HG02610 (cell line): ENCODE results near the gene GNPDA2.
"Not testable (repeated sequence)": the region's sequence is repeated elsewhere in the genome, so short reads cannot be mapped to it uniquely, and the experiment has no call there.

Source experiments
- ATAC-seq: cut with Tn5 transposase; IDR thresholded peaks from one replicate; pipeline ENCODE4 v1.9.1; 2021; ENCODE audit warnings: mild to moderate bottlenecking, moderate library complexity; ENCODE audit not compliant: unreplicated experiment

GNPDA2 gene

GRCh38 chr4:44726038-44726871, at the start of gene GNPDA2:
GNPDA2 (minus strand) TSS chr4:44726556; CDS start chr4:44722207, 4,349 bp downstream.
- ATAC-seq = peak; percentile 92

- no peak for ATAC-seq
Observed at GRCh38 chr4:44772340-44772739, 46.0 kb upstream of the GNPDA2 start.

GRCh38 chr4:44771789-44772188, 45.4 kb upstream of the GNPDA2 start:
- no peak for ATAC-seq

GRCh38 chr4:44766453-44766852, 40.1 kb upstream of the GNPDA2 start:
- no peak for ATAC-seq

- ATAC-seq = no peak
Observed at GRCh38 chr4:44765116-44765515, 38.8 kb upstream of the GNPDA2 start.

- no peak for ATAC-seq
Observed at GRCh38 chr4:44761306-44761705, 35.0 kb upstream of the GNPDA2 start.

- ATAC-seq = peak; percentile 79
Observed at GRCh38 chr4:44760142-44760898, 34.0 kb upstream of the GNPDA2 start.

GRCh38 chr4:44756559-44756958, 30.2 kb upstream of the GNPDA2 start:
- no peak for ATAC-seq

- no peak for ATAC-seq
Observed at GRCh38 chr4:44740201-44740600, 13.8 kb upstream of the GNPDA2 start.

- ATAC-seq = peak; percentile 79
Observed at GRCh38 chr4:44738615-44739014, 12.3 kb upstream of the GNPDA2 start.

- ATAC-seq = no peak
Observed at GRCh38 chr4:44736900-44737299, 10.5 kb upstream of the GNPDA2 start.

GRCh38 chr4:44728694-44729093, 2.3 kb upstream of the GNPDA2 start:
- ATAC-seq = not testable (repeated sequence)

- no peak for ATAC-seq
Observed at GRCh38 chr4:44727471-44727870, 1.1 kb upstream of the GNPDA2 start.

- ATAC-seq = no peak
Observed at GRCh38 chr4:44725726-44726037, 674 bp downstream of the GNPDA2 start.

- ATAC-seq = no peak
Observed at GRCh38 chr4:44725166-44725565, 1.2 kb downstream of the GNPDA2 start.

- ATAC-seq = no peak
Observed at GRCh38 chr4:44722001-44722400, 4.4 kb downstream of the GNPDA2 start.

GRCh38 chr4:44720371-44720770, 6.0 kb downstream of the GNPDA2 start:
- ATAC-seq = no peak

- ATAC-seq = no peak
Observed at GRCh38 chr4:44716597-44716996, 9.8 kb downstream of the GNPDA2 start.

GRCh38 chr4:44713125-44713524, 13.2 kb downstream of the GNPDA2 start:
- no peak for ATAC-seq

GRCh38 chr4:44704673-44705072, 21.7 kb downstream of the GNPDA2 start:
- ATAC-seq = no peak

GRCh38 chr4:44701037-44701436, 25.3 kb downstream of the GNPDA2 start:
- no peak for ATAC-seq

GRCh38 chr4:44700427-44700826, 25.9 kb downstream of the GNPDA2 start:
- no peak for ATAC-seq
